Vagina (tissue), 2 donors: ENCODE measurements around the gene ATG4B. TPM values are rescaled to one million over a fixed set of nuclear protein-coding genes. Genes with fewer than 3 reads are reported as not detected.
A peak's percentile ranks its signal among the peaks of the same experiment; 100 is the strongest.

Experiments
- DNase-seq, 2 donors: peaks; one replicate each; pipeline ENCODE4 v3.0.0-alpha.2; 2017; ENCODE audit errors: extremely low spot score in 2 of 2
- H3K27ac ChIP-seq: fragments of 200-600 bp; sonication (generic); one replicate; pipeline ENCODE4 v1.5.1; 2019
- H3K27me3 ChIP-seq: fragments of 200-600 bp; sonication (generic); one replicate; pipeline ENCODE4 v1.5.1; 2019
- H3K36me3 ChIP-seq, 2 donors: fragments of 200-600 bp; sonication (generic); one replicate each; pipeline ENCODE4 v1.5.1; 2017 to 2019
- H3K4me1 ChIP-seq: fragments of 200-600 bp; sonication (generic); one replicate; pipeline ENCODE4 v1.5.1; 2019
- H3K4me3 ChIP-seq, 2 donors: fragments of 200-600 bp; sonication (generic); 1 replicate in 1 of 2; 2 replicates in 1 of 2; pipeline ENCODE4 v1.5.1; 2016 to 2019
- H3K9me3 ChIP-seq: fragments of 200-600 bp; sonication (generic); one replicate; pipeline ENCODE4 v1.5.1; 2019
- CTCF ChIP-seq, 3 experiments: fragments of 450-650 bp in 2 of 3; fragments of 200-600 bp in 1 of 3; sonication (generic) in 1 of 3; IDR thresholded peaks; one replicate each; pipeline ENCODE4 v1.5.1; 2017 to 2019; ENCODE audit warnings: antibody characterized with exemption in 3 of 3, mild to moderate bottlenecking in 2 of 3, moderate library complexity in 2 of 3
- POLR2A ChIP-seq, 2 donors: fragments of 450-650 bp; IDR thresholded peaks; one replicate each; pipeline ENCODE4 v1.6.1; 2017; ENCODE audit warnings: antibody characterized with exemption in 2 of 2, mild to moderate bottlenecking in 2 of 2, moderate library complexity in 2 of 2
- POLR2AphosphoS5 ChIP-seq, 2 donors: sonication (generic); formaldehyde crosslinking; IDR thresholded peaks; one replicate each; pipeline ENCODE4 v1.9.0; 2017; ENCODE audit warnings: antibody characterized with exemption in 2 of 2, mild to moderate bottlenecking in 2 of 2, low read depth in 1 of 2; ENCODE audit not compliant: insufficient read depth in 1 of 2
- intact Hi-C: fragments of 100-400 bp; cut with DNase I; formaldehyde crosslinking; loops from one replicate; pipeline ENCODE4 v1.15.1; 2023
- total RNA-seq: library from RNA; depleted of rRNA; stranded (reverse); fragments of >200 nt; gene quantifications from one replicate; pipeline ENCODE4 v1.2.3, GENCODE V29; 2016

The ATG4B gene
- total RNA-seq, 1 donor from 2014 or later = 104 TPM

GRCh38 chr2:241701149-241701398 is 63.6 kb downstream of the ATG4B start:
- Histone ChIP-seq H3K4me1 (peaks cover 23% of the 10 kb centered on the region), H3K36me3 (peaks cover 0 to 12% of the 10 kb centered on the region in 2 donors), H3K27ac (peak overlapping the region; percentile 85), H3K9me3 (no peaks in the 10 kb centered on the region), H3K4me3 (peak overlapping the region; percentile 63 to 86), H3K27me3 (no peaks in the 10 kb centered on the region)
- no peak for DNase-seq
- intact Hi-C loops = no loop called here
- TF ChIP-seq POLR2AphosphoS5 (IDR thresholded peaks at IDR 0.05; ENCODE audit: insufficient read depth in 1 of 2, low read depth in 1 of 2) = no peak
- peak in 2 of 3 experiments; percentile 21 to 26 for TF ChIP-seq CTCF (IDR thresholded peaks at IDR 0.05)
- TF ChIP-seq POLR2A (IDR thresholded peaks at IDR 0.05) = no peak

DNA sequence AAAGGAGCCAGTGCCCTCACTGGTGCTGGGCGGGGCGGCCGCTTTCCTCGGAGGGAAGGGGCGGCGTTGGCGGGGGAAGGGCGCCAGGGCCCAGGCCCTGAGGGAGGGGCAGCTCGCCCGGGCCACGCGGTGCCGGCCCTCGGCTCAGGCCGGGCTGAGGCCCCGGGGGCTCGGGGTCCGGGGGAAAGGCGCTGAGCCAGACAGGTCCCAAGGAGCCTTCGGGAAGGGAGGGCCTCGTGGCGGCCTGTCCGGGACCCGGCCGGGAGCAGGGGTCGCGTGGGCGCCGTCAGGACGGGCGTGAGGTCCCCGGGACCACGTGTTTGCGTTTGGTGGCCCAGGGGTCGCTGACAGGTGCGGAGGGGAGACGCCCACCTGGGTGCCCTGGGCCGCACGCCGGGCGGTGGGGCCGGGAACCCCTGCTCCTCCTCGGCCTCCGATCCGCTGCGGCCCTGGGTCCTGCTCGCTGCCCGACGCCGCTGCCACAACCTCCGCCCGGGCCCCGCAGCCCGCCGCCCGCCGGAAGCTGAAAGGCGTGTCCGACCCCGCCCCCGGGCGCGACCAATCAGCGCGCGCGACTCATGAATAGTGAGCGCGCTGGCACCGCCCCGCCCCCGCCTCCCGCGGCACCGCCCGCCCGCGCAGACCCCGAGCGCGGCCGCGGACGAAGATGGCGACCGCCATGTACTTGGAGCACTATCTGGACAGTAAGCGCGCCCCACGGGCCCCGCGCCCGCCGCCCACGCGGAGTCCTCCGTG is 64.1 kb downstream of the ATG4B start, which contains the start of gene ING5:
Gene ING5, plus strand, starts transcription at position 641 of the 756 bp plus-strand sequence. Its CDS starts 27 bp downstream, at position 668.
- Histone ChIP-seq H3K9me3 (no peaks in the 10 kb centered on the region), H3K36me3 (peaks cover 0 to 17% of the 10 kb centered on the region in 2 donors), H3K27ac (peak within 1 kb of the TSS; percentile 85), H3K27me3 (no peaks in the 10 kb centered on the region), H3K4me3 (peak within 1 kb of the TSS; percentile 63 to 86), H3K4me1 (peaks cover 23% of the 10 kb centered on the region)
- intact Hi-C loops = loop anchor here (2.0 kb wide), 1 partner anchor 15 kb away; the partner anchor contains the start of gene DTYMK
- DNase-seq = no peak
- TF ChIP-seq POLR2A (IDR thresholded peaks at IDR 0.05) (peak in 1 of 2 donors; percentile 49), CTCF (IDR thresholded peaks at IDR 0.05) (no peak), POLR2AphosphoS5 (IDR thresholded peaks at IDR 0.05; ENCODE audit: insufficient read depth in 1 of 2, low read depth in 1 of 2) (peak in 1 of 2 donors; percentile 49)

- Histone ChIP-seq H3K9me3 (no peaks in the 10 kb centered on the region), H3K4me1 (peaks cover 23% of the 10 kb centered on the region), H3K27me3 (no peaks in the 10 kb centered on the region), H3K4me3 (peak overlapping the region; percentile 63 to 86), H3K36me3 (peaks cover 0 to 24% of the 10 kb centered on the region in 2 donors), H3K27ac (peak overlapping the region; percentile 85)
- TF ChIP-seq CTCF (IDR thresholded peaks at IDR 0.05) (peak in 2 of 3 experiments; percentile 20 to 29), POLR2A (IDR thresholded peaks at IDR 0.05) (no peak)
- intact Hi-C loops = loop anchor here (2.0 kb wide), 1 partner anchor 16 kb away; the partner anchor contains the start of gene DTYMK
- no peak for DNase-seq
These were observed 64.9 kb downstream of the ATG4B start for GRCh38 chr2:241702155-241703031.

DNA sequence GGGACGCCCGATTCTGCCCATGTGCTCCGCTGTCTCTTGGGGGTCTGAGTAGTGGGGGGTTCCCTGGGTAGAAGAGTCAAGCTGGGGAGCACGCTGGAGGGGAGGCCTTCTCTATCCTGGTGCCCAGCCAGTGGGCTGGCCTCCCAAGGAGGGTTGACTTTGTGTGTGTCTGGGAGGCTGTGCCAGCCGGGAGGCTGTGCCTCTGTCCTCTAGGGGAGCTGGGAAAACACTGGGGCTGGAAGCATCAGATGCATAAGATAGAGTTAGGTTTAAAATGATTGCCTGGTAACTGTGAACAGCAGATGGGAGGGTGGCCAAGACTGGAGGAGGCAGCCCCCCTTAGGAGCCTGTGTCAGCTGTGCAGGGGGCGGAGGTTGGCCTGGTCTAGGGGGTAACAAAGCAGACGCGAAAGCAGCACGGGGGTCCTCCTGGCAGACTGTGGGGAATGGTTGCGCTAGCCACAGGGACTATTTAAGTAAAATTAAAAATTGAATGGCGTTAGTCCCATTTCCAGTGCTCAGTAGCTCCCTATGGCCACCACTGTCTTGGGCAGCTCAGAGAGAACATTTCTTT is 65.6 kb downstream of the ATG4B start:
- peak overlapping the region; percentile 63 to 86 for H3K4me3 ChIP-seq
- H3K27me3 ChIP-seq = no peaks in the 10 kb centered on the region
- H3K27ac ChIP-seq = peak overlapping the region; percentile 85
- intact Hi-C loops = loop anchor here (2.0 kb wide), 1 partner anchor 16 kb away; the partner anchor contains the start of gene DTYMK
- no peak for TF ChIP-seq POLR2AphosphoS5 (IDR thresholded peaks at IDR 0.05; ENCODE audit: insufficient read depth in 1 of 2, low read depth in 1 of 2)
- no peak for TF ChIP-seq POLR2A (IDR thresholded peaks at IDR 0.05)
- TF ChIP-seq CTCF (IDR thresholded peaks at IDR 0.05) = no peak
- DNase-seq = no peak
- peaks cover 0 to 29% of the 10 kb centered on the region in 2 donors for H3K36me3 ChIP-seq
- peaks cover 23% of the 10 kb centered on the region for H3K4me1 ChIP-seq
- no peaks in the 10 kb centered on the region for H3K9me3 ChIP-seq
